ENCODE measurements around the gene TMEM187.
A peak's percentile ranks its signal among the peaks of the same experiment; 100 is the strongest.

Gene TMEM187

GRCh38 chrX:153934762-153935325 lies 37.7 kb upstream of the TMEM187 start, which contains the start of gene NAA10:
NAA10 (minus strand) TSS chrX:153935037; CDS start chrX:153934904, 133 bp downstream.
- TF ChIP-seq CREB1 (IDR thresholded peaks at IDR 0.05; ENCODE audit: low read depth) = no peak

- TF ChIP-seq EGR1 (IDR thresholded peaks at IDR 0.05) (no peak), FOXM1 (IDR thresholded peaks at IDR 0.05; ENCODE audit: borderline replicate concordance, low read depth) (no peak), MAX (IDR thresholded peaks at IDR 0.05) (peak; percentile 45; the same call in 1 of the 2 replicates)
Observed at GRCh38 chrX:153935326-153935851, 37.2 kb upstream of the TMEM187 start.

- TF ChIP-seq CEBPB (IDR thresholded peaks at IDR 0.05) (no peak), ZBTB7A (IDR thresholded peaks at IDR 0.05; ENCODE audit: low read depth) (no peak), EP300 (IDR thresholded peaks at IDR 0.05; ENCODE audit: borderline replicate concordance) (no peak), RAD21 (IDR thresholded peaks at IDR 0.05; ENCODE audit: low read depth) (no peak), TEAD4 (IDR thresholded peaks at IDR 0.05) (no peak), TAF1 (IDR thresholded peaks at IDR 0.05; ENCODE audit: low read depth) (no peak), NFIC (IDR thresholded peaks at IDR 0.05) (no peak), REST (IDR thresholded peaks at IDR 0.05; ENCODE audit: low read depth) (no peak), CREB1 (IDR thresholded peaks at IDR 0.05; ENCODE audit: low read depth) (no peak), TCF12 (IDR thresholded peaks at IDR 0.05; ENCODE audit: low read depth) (no peak), YY1 (IDR thresholded peaks at IDR 0.05; ENCODE audit: low read depth) (no peak), USF1 (IDR thresholded peaks at IDR 0.05) (no peak), EGR1 (IDR thresholded peaks at IDR 0.05) (no peak), FOXM1 (IDR thresholded peaks at IDR 0.05; ENCODE audit: borderline replicate concordance, low read depth) (no peak), MAX (IDR thresholded peaks at IDR 0.05) (no peak)
Observed at GRCh38 chrX:153937056-153937455, 35.5 kb upstream of the TMEM187 start.

- TF ChIP-seq ZBTB7A (IDR thresholded peaks at IDR 0.05; ENCODE audit: low read depth) = no peak
- no peak for TF ChIP-seq TAF1 (IDR thresholded peaks at IDR 0.05; ENCODE audit: low read depth)
- no peak for TF ChIP-seq TCF12 (IDR thresholded peaks at IDR 0.05; ENCODE audit: low read depth)
- TF ChIP-seq CREB1 (IDR thresholded peaks at IDR 0.05; ENCODE audit: low read depth) = no peak
- TF ChIP-seq MAX (IDR thresholded peaks at IDR 0.05) = no peak
- no peak for TF ChIP-seq EP300 (IDR thresholded peaks at IDR 0.05; ENCODE audit: borderline replicate concordance)
- no peak for TF ChIP-seq NFIC (IDR thresholded peaks at IDR 0.05)
- no peak for TF ChIP-seq CEBPB (IDR thresholded peaks at IDR 0.05)
- no peak for TF ChIP-seq TEAD4 (IDR thresholded peaks at IDR 0.05)
- TF ChIP-seq USF1 (IDR thresholded peaks at IDR 0.05) = no peak
Observed at GRCh38 chrX:153938226-153938786, 34.2 kb upstream of the TMEM187 start.

GRCh38 chrX:153939573-153939972 lies 33.0 kb upstream of the TMEM187 start:
- TF ChIP-seq ZBTB7A (IDR thresholded peaks at IDR 0.05; ENCODE audit: low read depth) (no peak), EP300 (IDR thresholded peaks at IDR 0.05; ENCODE audit: borderline replicate concordance) (no peak), NFIC (IDR thresholded peaks at IDR 0.05) (no peak), TEAD4 (IDR thresholded peaks at IDR 0.05) (no peak)

- TF ChIP-seq RAD21 (IDR thresholded peaks at IDR 0.05; ENCODE audit: low read depth) = no peak
- TF ChIP-seq CREB1 (IDR thresholded peaks at IDR 0.05; ENCODE audit: low read depth) = no peak
- TF ChIP-seq USF1 (IDR thresholded peaks at IDR 0.05) = no peak
- no peak for TF ChIP-seq TAF1 (IDR thresholded peaks at IDR 0.05; ENCODE audit: low read depth)
- TF ChIP-seq YY1 (IDR thresholded peaks at IDR 0.05; ENCODE audit: low read depth) = no peak
- TF ChIP-seq EGR1 (IDR thresholded peaks at IDR 0.05) = no peak
- no peak for TF ChIP-seq REST (IDR thresholded peaks at IDR 0.05; ENCODE audit: low read depth)
- no peak for TF ChIP-seq ZBTB7A (IDR thresholded peaks at IDR 0.05; ENCODE audit: low read depth)
- no peak for TF ChIP-seq MAX (IDR thresholded peaks at IDR 0.05)
- TF ChIP-seq EP300 (IDR thresholded peaks at IDR 0.05; ENCODE audit: borderline replicate concordance) = no peak
- TF ChIP-seq TCF12 (IDR thresholded peaks at IDR 0.05; ENCODE audit: low read depth) = no peak
Observed at GRCh38 chrX:153941336-153942252, 31.0 kb upstream of the TMEM187 start.
